ENCODE results near the gene TMEM253.

Gene TMEM253

GRCh38 chr14:21104448-21105060 lies 3.7 kb downstream of the TMEM253 start:
- peak; percentile 83 for DNase-seq (ENCODE audit: low read depth)

- DNase-seq (ENCODE audit: low read depth): no peak
Measured at GRCh38 chr14:21105095-21105494, 4.2 kb downstream of the TMEM253 start.

GRCh38 chr14:21106176-21106497 lies 5.3 kb downstream of the TMEM253 start:
- DNase-seq (ENCODE audit: low read depth): peak; percentile 43

- peak; percentile 74 for DNase-seq (ENCODE audit: low read depth)
Measured at GRCh38 chr14:21106498-21107282, 5.8 kb downstream of the TMEM253 start.

GRCh38 chr14:21107283-21107800 lies 6.5 kb downstream of the TMEM253 start:
- peak; percentile 40 for DNase-seq (ENCODE audit: low read depth)

GRCh38 chr14:21108791-21109190 lies 7.9 kb downstream of the TMEM253 start:
- no peak for DNase-seq (ENCODE audit: low read depth)

GRCh38 chr14:21109377-21110138 lies 8.7 kb downstream of the TMEM253 start:
- DNase-seq (ENCODE audit: low read depth): no peak

- no peak for DNase-seq (ENCODE audit: low read depth)
Measured at GRCh38 chr14:21112255-21112654, 11.4 kb downstream of the TMEM253 start.

- DNase-seq (ENCODE audit: low read depth): no peak
Measured at GRCh38 chr14:21113369-21113768, 12.5 kb downstream of the TMEM253 start.

- no peak for DNase-seq (ENCODE audit: low read depth)
Measured at GRCh38 chr14:21118933-21119332, 18.1 kb downstream of the TMEM253 start.

- no peak for DNase-seq (ENCODE audit: low read depth)
Measured at GRCh38 chr14:21120686-21121085, 19.8 kb downstream of the TMEM253 start.

- no peak for DNase-seq (ENCODE audit: low read depth)
Measured at GRCh38 chr14:21121122-21121521, 20.3 kb downstream of the TMEM253 start.

GRCh38 chr14:21123429-21123828 lies 22.6 kb downstream of the TMEM253 start:
- no peak for DNase-seq (ENCODE audit: low read depth)

- DNase-seq (ENCODE audit: low read depth): no peak
Measured at GRCh38 chr14:21133901-21134300, 33.0 kb downstream of the TMEM253 start.

- peak; percentile 42 for DNase-seq (ENCODE audit: low read depth)
Measured at GRCh38 chr14:21136024-21136423, 35.2 kb downstream of the TMEM253 start.

GRCh38 chr14:21142357-21142756 lies 41.5 kb downstream of the TMEM253 start:
- DNase-seq (ENCODE audit: low read depth): no peak

GRCh38 chr14:21145437-21145836 lies 44.6 kb downstream of the TMEM253 start:
- no peak for DNase-seq (ENCODE audit: low read depth)

- DNase-seq (ENCODE audit: low read depth): no peak
Measured at GRCh38 chr14:21149641-21150367, 48.9 kb downstream of the TMEM253 start.

Measured in ELR (cell line).